A673 (cell line): ENCODE results near the gene SNCB.
"Not testable (repeated sequence)": the region's sequence is repeated elsewhere in the genome, so short reads cannot be mapped to it uniquely, and the experiment has no call there.

Experiments used
- CTCF ChIP-seq: fragments of 300-800, 200-600 bp; sonication (generic); conservative IDR thresholded peaks from 2 replicates; pipeline ENCODE4 v1.5.1; 2017; ENCODE audit warnings: low read depth, mild to moderate bottlenecking, antibody characterized with exemption, low read length, moderate library complexity, mixed read lengths
- EZH2 ChIP-seq: fragments of 200-600 bp; sonication (generic); IDR thresholded peaks from 2 replicates; pipeline ENCODE4 v1.6.1; 2017; ENCODE audit warnings: borderline replicate concordance, low read depth, mild to moderate bottlenecking, mixed read lengths, antibody characterized with exemption, low read length; ENCODE audit not compliant: poor library complexity, severe bottlenecking

- not testable (repeated sequence) for TF ChIP-seq CTCF, EZH2
Observed at GRCh38 chr5:176591667-176592066, 38.7 kb downstream of the SNCB start.
